ENCODE results near the gene TNPO3. TPM values are rescaled to one million over a fixed set of nuclear protein-coding genes. Genes with fewer than 3 reads are reported as not detected.
"Not testable (repeated sequence)": the region's sequence is repeated elsewhere in the genome, so short reads cannot be mapped to it uniquely, and the experiment has no call there.

Gene TNPO3
- total RNA-seq, 1 experiment from 2014 or later: 58.5 TPM

DNA sequence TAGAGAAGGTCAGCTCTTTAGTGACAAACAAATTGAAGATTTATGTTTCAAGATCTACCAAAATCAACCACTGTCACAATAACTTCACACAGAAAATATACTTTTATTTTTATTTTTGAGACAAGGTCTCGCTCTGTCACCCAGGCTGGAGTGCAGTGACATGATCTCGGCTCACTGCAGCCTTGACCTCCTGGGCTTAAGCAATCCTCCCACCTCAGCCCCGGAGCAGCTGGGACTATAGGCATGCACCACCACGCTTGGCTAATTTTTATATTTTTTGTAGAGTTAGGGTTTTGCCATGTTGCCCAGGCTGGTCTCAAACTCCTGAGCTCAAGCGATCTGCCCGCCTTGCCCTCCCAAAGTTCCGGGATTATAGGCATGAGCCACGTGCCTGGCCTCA lies 60.4 kb downstream of the TNPO3 start:
- H3K9ac ChIP-seq (ENCODE audit: low read length); H3K27ac ChIP-seq (ENCODE audit: low read depth, low read length); intact Hi-C loops (cut with micrococcal nuclease); POLR2A ChIA-PET; H3K27me3 ChIP-seq (ENCODE audit: insufficient read depth, low read length); H3K9me2 ChIP-seq (ENCODE audit: insufficient read depth); RAD21 ChIA-PET (ENCODE audit: low non-redundant PET in 1 of 2, low total read pairs in 2 of 2, uncharacterized antibody in 2 of 2, unreplicated experiment in 2 of 2); DNase-seq (ENCODE audit: low read depth, low spot score); H3K4me1 ChIP-seq (ENCODE audit: control insufficient read depth in 1 of 2, insufficient read depth in 2 of 2, low read length in 2 of 2); ATAC-seq; H3K9me3 ChIP-seq (ENCODE audit: control insufficient read depth in 1 of 2, insufficient read depth in 1 of 2, low read depth in 1 of 2, low read length in 2 of 2); CTCF ChIA-PET; H3K4me3 ChIP-seq (replicated peaks in 1 of 2; ENCODE audit: low read depth in 1 of 2, low read length in 2 of 2); H3K79me2 ChIP-seq (ENCODE audit: insufficient read depth, low read length); H4K20me1 ChIP-seq (ENCODE audit: insufficient read depth); BruUV-seq (replicated peaks); H2AFZ ChIP-seq (ENCODE audit: low read depth, low read length, poor library complexity, severe bottlenecking); H3K4me2 ChIP-seq (ENCODE audit: low read length): not testable (repeated sequence)
- H3K36me3 ChIP-seq (ENCODE audit: control insufficient read depth in 1 of 2, insufficient read depth in 2 of 2, low read length in 2 of 2): peaks cover 19 to 22% of the 10 kb centered on the region in 2 experiments

DNA sequence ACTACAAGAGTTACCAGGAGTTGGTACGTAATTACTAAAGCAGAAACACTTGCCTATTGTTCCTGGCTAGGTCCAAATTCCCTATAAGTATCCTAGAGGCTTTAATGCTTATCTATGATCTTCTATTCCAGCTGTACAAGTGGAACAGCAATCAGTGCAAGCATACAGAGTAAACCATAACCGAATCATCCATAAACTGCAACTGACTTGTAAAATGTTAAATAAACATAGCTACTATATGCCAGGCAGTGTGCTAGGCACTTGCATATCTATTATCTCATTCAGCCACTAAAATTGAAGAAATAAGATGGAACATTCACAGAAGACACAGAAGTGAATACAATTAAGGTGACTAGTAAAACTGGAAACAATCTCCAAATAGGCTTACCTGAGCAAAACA lies 61.5 kb downstream of the TNPO3 start:
- no peak overlapping the region for H3K4me3 ChIP-seq (replicated peaks in 1 of 2; ENCODE audit: low read depth in 1 of 2, low read length in 2 of 2)
- CTCF ChIA-PET: no interaction called here
- POLR2A ChIA-PET: no interaction called here
- RAD21 ChIA-PET (ENCODE audit: low non-redundant PET in 1 of 2, low total read pairs in 2 of 2, uncharacterized antibody in 2 of 2, unreplicated experiment in 2 of 2): no interaction called here
- intact Hi-C loops (cut with micrococcal nuclease): no loop called here
- no peak overlapping the region for H3K27ac ChIP-seq (ENCODE audit: low read depth, low read length)
- no peaks in the 10 kb centered on the region for H3K27me3 ChIP-seq (ENCODE audit: insufficient read depth, low read length)
- ATAC-seq (no peak), DNase-seq (ENCODE audit: low read depth, low spot score) (no peak)
- H3K79me2 ChIP-seq (ENCODE audit: insufficient read depth, low read length): no peaks in the 10 kb centered on the region
- H2AFZ ChIP-seq (ENCODE audit: low read depth, low read length, poor library complexity, severe bottlenecking): no peak overlapping the region
- BruUV-seq (replicated peaks): no TSS peak
- H3K9ac ChIP-seq (ENCODE audit: low read length): no peak overlapping the region
- no peak overlapping the region for H3K4me2 ChIP-seq (ENCODE audit: low read length)
- H3K4me1 ChIP-seq (ENCODE audit: control insufficient read depth in 1 of 2, insufficient read depth in 2 of 2, low read length in 2 of 2): no peaks in the 10 kb centered on the region
- H3K9me3 ChIP-seq (ENCODE audit: control insufficient read depth in 1 of 2, insufficient read depth in 1 of 2, low read depth in 1 of 2, low read length in 2 of 2): no peaks in the 10 kb centered on the region
- H3K36me3 ChIP-seq (ENCODE audit: control insufficient read depth in 1 of 2, insufficient read depth in 2 of 2, low read length in 2 of 2): peaks cover 23 to 26% of the 10 kb centered on the region in 2 experiments
- no peaks in the 10 kb centered on the region for H3K9me2 ChIP-seq (ENCODE audit: insufficient read depth)
- TF ChIP-seq EZH2 (IDR thresholded peaks at IDR 0.05) (no peak), FOSL1 (IDR thresholded peaks at IDR 0.05; ENCODE audit: low read depth) (no peak), EZH2phosphoT487 (IDR thresholded peaks at IDR 0.05; ENCODE audit: borderline replicate concordance) (no peak), JUND (IDR thresholded peaks at IDR 0.05) (no peak), POLR2A (IDR thresholded peaks at IDR 0.05; ENCODE audit: borderline replicate concordance, extremely low read depth, insufficient read depth, insufficient read length) (no peak), ZFX (IDR thresholded peaks at IDR 0.05) (no peak), POLR2AphosphoS5 (IDR thresholded peaks at IDR 0.05; ENCODE audit: low read depth, low read length) (no peak), CEBPB (IDR thresholded peaks at IDR 0.05; ENCODE audit: low read depth) (no peak), CBX3 (IDR thresholded peaks at IDR 0.05; ENCODE audit: low read depth) (no peak)
- TF ChIP-seq, protein P1, sequence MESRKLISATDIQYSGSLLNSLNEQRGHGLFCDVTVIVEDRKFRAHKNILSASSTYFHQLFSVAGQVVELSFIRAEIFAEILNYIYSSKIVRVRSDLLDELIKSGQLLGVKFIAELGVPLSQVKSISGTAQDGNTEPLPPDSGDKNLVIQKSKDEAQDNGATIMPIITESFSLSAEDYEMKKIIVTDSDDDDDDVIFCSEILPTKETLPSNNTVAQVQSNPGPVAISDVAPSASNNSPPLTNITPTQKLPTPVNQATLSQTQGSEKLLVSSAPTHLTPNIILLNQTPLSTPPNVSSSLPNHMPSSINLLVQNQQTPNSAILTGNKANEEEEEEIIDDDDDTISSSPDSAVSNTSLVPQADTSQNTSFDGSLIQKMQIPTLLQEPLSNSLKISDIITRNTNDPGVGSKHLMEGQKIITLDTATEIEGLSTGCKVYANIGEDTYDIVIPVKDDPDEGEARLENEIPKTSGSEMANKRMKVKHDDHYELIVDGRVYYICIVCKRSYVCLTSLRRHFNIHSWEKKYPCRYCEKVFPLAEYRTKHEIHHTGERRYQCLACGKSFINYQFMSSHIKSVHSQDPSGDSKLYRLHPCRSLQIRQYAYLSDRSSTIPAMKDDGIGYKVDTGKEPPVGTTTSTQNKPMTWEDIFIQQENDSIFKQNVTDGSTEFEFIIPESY (IDR thresholded peaks at IDR 0.05; ENCODE audit: extremely low read depth, insufficient replicate concordance, low read length): no peak
- H4K20me1 ChIP-seq (ENCODE audit: insufficient read depth): no peaks in the 10 kb centered on the region
